MG63 (cell line): ENCODE measurements around the gene SOX14. TPM values are rescaled to one million over a fixed set of nuclear protein-coding genes. Genes with fewer than 3 reads are reported as not detected.

Source experiments
- DNase-seq: peaks from one replicate; pipeline ENCODE4 v3.0.0-alpha.2; 2020
- H3K27me3 ChIP-seq: fragments of 250-450 bp; sonication (Bioruptor Pico); 2 replicates; pipeline ENCODE4 v1.5.1; 2020; ENCODE audit warnings: mild to moderate bottlenecking, moderate library complexity
- H3K36me3 ChIP-seq: fragments of 250-450 bp; sonication (Bioruptor Pico); 2 replicates; pipeline ENCODE4 v1.5.1; 2020; ENCODE audit warnings: mild to moderate bottlenecking, moderate library complexity
- H3K4me3 ChIP-seq: fragments of 250-450 bp; sonication (Bioruptor Pico); 2 replicates; pipeline ENCODE4 v1.5.1; 2020; ENCODE audit warnings: mild to moderate bottlenecking, moderate library complexity
- H3K9me3 ChIP-seq: fragments of 250-450 bp; sonication (Bioruptor Pico); 2 replicates; pipeline ENCODE4 v1.5.1; 2020; ENCODE audit warnings: mild to moderate bottlenecking, moderate library complexity
- total RNA-seq: library from RNA; depleted of rRNA; stranded (reverse); fragments of >200 nt; shearing (Covaris generic); gene quantifications from 2 replicates; pipeline ENCODE4 v1.2.3, GENCODE V29; 2014; ENCODE audit warnings: low replicate concordance; rRNA removed

The SOX14 gene
- total RNA-seq, 1 experiment from 2014 or later = not detected

- peaks cover 17% of the 10 kb centered on the region for H3K27me3 ChIP-seq
- H3K4me3 ChIP-seq = no peak overlapping the region
- DNase-seq = no peak
- H3K9me3 ChIP-seq = no peaks in the 10 kb centered on the region
- H3K36me3 ChIP-seq = no peaks in the 10 kb centered on the region
Measured at GRCh38 chr3:137796993-137797392, 32.9 kb downstream of the SOX14 start.

- Histone ChIP-seq H3K36me3 (no peaks in the 10 kb centered on the region), H3K9me3 (no peaks in the 10 kb centered on the region), H3K4me3 (no peak overlapping the region), H3K27me3 (peaks cover 10% of the 10 kb centered on the region)
- no peak for DNase-seq
Measured at GRCh38 chr3:137803215-137803614, 39.1 kb downstream of the SOX14 start.

- H3K27me3 ChIP-seq = peaks cover 5% of the 10 kb centered on the region
- no peaks in the 10 kb centered on the region for H3K36me3 ChIP-seq
- no peak for DNase-seq
- no peak overlapping the region for H3K4me3 ChIP-seq
- no peaks in the 10 kb centered on the region for H3K9me3 ChIP-seq
Measured at GRCh38 chr3:137807998-137808397, 43.9 kb downstream of the SOX14 start.

GRCh38 chr3:137809509-137809908 lies 45.4 kb downstream of the SOX14 start:
- Histone ChIP-seq H3K27me3 (peaks cover 5% of the 10 kb centered on the region; the same call in 1 of the 2 replicates), H3K9me3 (no peaks in the 10 kb centered on the region), H3K4me3 (no peak overlapping the region), H3K36me3 (no peaks in the 10 kb centered on the region)
- DNase-seq = no peak

GRCh38 chr3:137812023-137812422 lies 47.9 kb downstream of the SOX14 start:
- no peak for DNase-seq
- no peaks in the 10 kb centered on the region for H3K9me3 ChIP-seq
- peaks cover 5% of the 10 kb centered on the region; the same call in 1 of the 2 replicates for H3K27me3 ChIP-seq
- H3K4me3 ChIP-seq = no peak overlapping the region
- no peaks in the 10 kb centered on the region for H3K36me3 ChIP-seq

- H3K27me3 ChIP-seq = peaks cover 2% of the 10 kb centered on the region
- no peak overlapping the region for H3K4me3 ChIP-seq
- DNase-seq = no peak
- no peaks in the 10 kb centered on the region for H3K36me3 ChIP-seq
- no peaks in the 10 kb centered on the region for H3K9me3 ChIP-seq
Measured at GRCh38 chr3:137815251-137815650, 51.1 kb downstream of the SOX14 start.

Other genes starting within 250 kb of the SOX14 start
- not detected in 2 replicates for gene CLDN18, start 245.8 kb downstream of the SOX14 start, total RNA-seq